Pancreas (tissue), 10 donors: ENCODE data around the gene CWH43. TPM values are rescaled to one million over a fixed set of nuclear protein-coding genes. Genes with fewer than 3 reads are reported as not detected.
"Not testable (repeated sequence)": the region's sequence is repeated elsewhere in the genome, so short reads cannot be mapped to it uniquely, and the experiment has no call there.

Experiments
- ATAC-seq, 4 donors: fragments of 200-7000 bp; cut with Tn5 transposase; one replicate each; pipeline versions ENCODE4 v1.8.0 to v1.9.1; 2020; ENCODE audit warnings: mild to moderate bottlenecking in 4 of 4, moderate library complexity in 4 of 4
- DNase-seq, 6 donors: peaks; one replicate each; pipeline ENCODE4 v3.0.0-alpha.2; 2020
- FAIRE-seq: peaks from 2 replicates; lab custom pipeline; 2012; peaks lifted over from hg19 to GRCh38; lab: Jason Lieb, UNC
- H3K27ac ChIP-seq, 4 donors: fragments of 200-600 bp; sonication (generic); 1 replicate in 3 of 4; 2 replicates in 1 of 4; pipeline versions ENCODE4 v1.5.0 to v1.8.0; 2020
- H3K27me3 ChIP-seq, 4 donors: fragments of 200-600 bp; one replicate each; pipeline ENCODE4 v1.8.0; 2021
- H3K36me3 ChIP-seq, 3 donors: fragments of 200-600 bp; sonication (generic) in 1 of 3; one replicate each; pipeline versions ENCODE4 v1.5.0 to v1.8.0; 2020 to 2021
- H3K4me1 ChIP-seq, 3 donors: fragments of 200-600 bp; one replicate each; pipeline ENCODE4 v1.8.0; 2021
- H3K4me3 ChIP-seq, 4 donors: fragments of 200-600 bp; sonication (generic) in 2 of 4; one replicate each; pipeline versions ENCODE4 v1.5.0 to v1.8.0; 2020 to 2021
- H3K9me3 ChIP-seq, 4 donors: fragments of 200-600 bp; one replicate each; pipeline ENCODE4 v1.8.0; 2021
- CTCF ChIP-seq, 4 donors: fragments of 200-600 bp; sonication (generic) in 3 of 4; IDR thresholded peaks; one replicate each; pipeline versions ENCODE4 v1.5.0 to v1.8.0; 2021; ENCODE audit warnings: antibody characterized with exemption in 4 of 4
- WGBS, 2 donors: extraction: QIAGEN DNeasy Blood & Tissue Kit; methylation state at CpG; one replicate each; pipeline ENCODE4 v1.1.7; 2013; 5-methylcytosine and 5-hydroxymethylcytosine counted together
- intact Hi-C, 3 donors: fragments of 100-400 bp; cut with DNase I; formaldehyde crosslinking; loops; one replicate each; pipeline versions ENCODE4 v1.11.1 to v1.14.2; 2022
- polyA plus RNA-seq, 2 donors: library from polyadenylated mRNA; stranded (reverse); fragments of 200-250 nt; gene quantifications; one replicate each; pipeline ENCODE4 v1.2.3, GENCODE V29; 2013
- total RNA-seq, 6 donors: library from RNA; stranded (reverse); fragmentation: NEBNext Ultra II Directional in 4 of 6; extraction: Animal tissue kit (Norgen Biotek cat#: 25700) in 4 of 6; gene quantifications; one replicate each; pipeline versions ENCODE4 v1.2.1 to v1.2.4, GENCODE V29; 2021 to 2023
- donor health status: healthy with polysubstance abuse.
- donor health status: DM: no; HTN: no; CAD: no; lungs with moderate emphysema.
- donor health status: DM: no; HTN: no; CAD: no.
- donor health status: control.
- donor health status: control.
- donor health status: Bipolar disorder and iron deficiency.
- donor health status: DM: yes; HTN: yes; CAD: no.
- donor health status: DM: no; HTN: no; CAD: no.
- donor health status: DM: no; HTN: no; CAD: no.
- donor health status: DM: yes; HTN: yes; CAD: no.

Gene CWH43
- total and polyA plus RNA-seq, 8 donors, result 0.06 TPM; not detected in 7

GRCh38 chr4:48970471-48970921 is 15.6 kb upstream of the CWH43 start:
- Histone ChIP-seq H3K9me3 (no peaks in the 10 kb centered on the region), H3K27me3 (no peaks in the 10 kb centered on the region), H3K27ac (no peak overlapping the region), H3K36me3 (no peaks in the 10 kb centered on the region), H3K4me3 (no peak overlapping the region), H3K4me1 (no peaks in the 10 kb centered on the region)
- ATAC-seq (no peak), DNase-seq (no peak), FAIRE-seq (no peak)
- WGBS, 2 donors, result 80 to 81% methylated on average over 3 of the region's 3 CpGs
- TF ChIP-seq CTCF (IDR thresholded peaks at IDR 0.05), result no peak
- intact Hi-C loops, result no loop called here

- no peak for TF ChIP-seq CTCF (IDR thresholded peaks at IDR 0.05)
- intact Hi-C loops, result no loop called here
Observed at GRCh38 chr4:48974979-48975640, 11.0 kb upstream of the CWH43 start.

GRCh38 chr4:48976041-48976440 is 10.0 kb upstream of the CWH43 start:
- H3K27me3 ChIP-seq, result no peaks in the 10 kb centered on the region
- TF ChIP-seq CTCF (IDR thresholded peaks at IDR 0.05), result no peak
- 66 to 67% methylated on average over 4 of the region's 4 CpGs for WGBS, 2 donors
- no peak overlapping the region for H3K4me3 ChIP-seq
- no peaks in the 10 kb centered on the region for H3K4me1 ChIP-seq
- ATAC-seq (no peak), DNase-seq (no peak), FAIRE-seq (no peak)
- intact Hi-C loops, result no loop called here
- no peaks in the 10 kb centered on the region for H3K9me3 ChIP-seq
- H3K27ac ChIP-seq, result no peak overlapping the region
- H3K36me3 ChIP-seq, result no peaks in the 10 kb centered on the region

More at GRCh38 chr4:48974979-48975640, 11.0 kb upstream of the CWH43 start:
- H3K4me1 ChIP-seq, result no peaks in the 10 kb centered on the region
- DNase-seq, result no peak
- no peak overlapping the region for H3K4me3 ChIP-seq
- H3K36me3 ChIP-seq, result no peaks in the 10 kb centered on the region
- FAIRE-seq, result no peak
- 24 to 25% methylated on average over 2 of the region's 2 CpGs for WGBS, 2 donors
- no peaks in the 10 kb centered on the region for H3K9me3 ChIP-seq
- no peaks in the 10 kb centered on the region for H3K27me3 ChIP-seq
- no peak overlapping the region for H3K27ac ChIP-seq
- peak in 1 of 4 donors; percentile 36 for ATAC-seq

DNA sequence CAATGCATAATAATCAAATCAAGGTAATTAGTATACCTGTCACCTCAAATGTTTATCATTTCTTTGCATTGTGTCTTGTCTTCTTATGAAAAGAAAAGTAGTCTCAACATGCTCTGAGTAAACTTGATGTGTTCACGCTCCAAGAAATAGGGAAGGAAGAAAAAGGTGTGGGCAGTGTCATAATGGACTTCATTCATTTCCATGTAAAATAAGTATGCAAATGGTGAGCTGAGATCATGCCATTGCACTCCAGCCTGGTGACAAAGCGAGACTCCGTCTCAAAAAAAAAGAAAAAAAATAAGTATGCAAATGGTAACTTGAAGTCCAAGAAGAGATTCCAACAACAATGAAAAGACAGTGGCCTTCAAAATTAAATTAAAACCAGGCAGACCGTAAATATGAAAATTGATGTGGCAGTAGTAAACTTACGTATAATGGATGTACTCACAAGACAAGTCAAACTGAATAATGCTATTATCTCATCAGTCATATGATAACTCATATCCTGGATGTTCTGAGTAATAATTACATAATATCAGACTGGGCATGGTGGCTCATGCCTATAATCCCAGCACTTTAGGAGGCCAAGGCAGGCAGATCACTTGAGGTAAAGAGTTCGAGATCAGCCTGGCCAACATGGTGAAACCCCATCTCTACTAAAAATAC is 6.0 kb upstream of the CWH43 start:
- DNase-seq, result no peak
- Histone ChIP-seq H3K4me1 (no peaks in the 10 kb centered on the region), H3K4me3 (no peak overlapping the region), H3K9me3 (no peaks in the 10 kb centered on the region), H3K36me3 (no peaks in the 10 kb centered on the region), H3K27ac (no peak overlapping the region), H3K27me3 (peaks cover 0 to 14% (median 2%) of the 10 kb centered on the region in 4 donors)
- ATAC-seq, result no peak
- intact Hi-C loops, result no loop called here
- WGBS, 2 donors, result 77 to 84% methylated on average over 6 of the region's 6 CpGs
- FAIRE-seq, result no peak
- TF ChIP-seq CTCF (IDR thresholded peaks at IDR 0.05), result no peak

DNA sequence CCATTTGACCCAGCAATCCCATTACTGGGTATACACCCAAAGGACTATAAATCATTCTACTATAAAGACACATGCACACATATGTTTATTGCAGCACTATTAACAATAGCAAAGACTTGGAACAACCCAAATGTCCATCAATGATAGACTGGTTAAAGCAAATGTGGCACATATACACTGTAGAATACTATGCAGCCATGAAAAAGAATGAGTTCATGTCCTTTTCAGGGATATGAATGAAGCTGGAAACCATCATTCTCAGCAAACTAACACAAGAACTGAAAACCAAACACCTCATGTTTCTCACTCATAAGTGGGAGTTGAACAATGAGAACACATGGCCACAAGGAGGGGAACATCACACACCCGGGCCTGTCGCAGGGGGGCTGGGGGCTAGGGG is 2.1 kb upstream of the CWH43 start:
- H3K27me3 ChIP-seq, result peaks cover 0 to 31% (median 6%) of the 10 kb centered on the region in 4 donors
- H3K27ac ChIP-seq, H3K36me3 ChIP-seq, H3K4me1 ChIP-seq, FAIRE-seq, DNase-seq, H3K9me3 ChIP-seq, ATAC-seq, H3K4me3 ChIP-seq, intact Hi-C loops: not testable (repeated sequence)
- 52 to 85% methylated on average over 2 of the region's 2 CpGs for WGBS, 2 donors
